Fibroblast of skin of right biceps (primary cell): ENCODE data around the gene SHROOM2.

Experiments
- DNase-seq: peaks from one replicate; pipeline ENCODE4 v3.0.0-alpha.2; 2013

The SHROOM2 gene

GRCh38 chrX:9952300-9952699 is 166.1 kb downstream of the SHROOM2 start:
- DNase-seq = no peak

- no peak for DNase-seq
Measured at GRCh38 chrX:9953396-9953795, 167.2 kb downstream of the SHROOM2 start.

GRCh38 chrX:9955506-9955905 is 169.3 kb downstream of the SHROOM2 start:
- peak; percentile 66 for DNase-seq

- no peak for DNase-seq
Measured at GRCh38 chrX:9957743-9958142, 171.5 kb downstream of the SHROOM2 start.

GRCh38 chrX:9958183-9958582 is 172.0 kb downstream of the SHROOM2 start:
- no peak for DNase-seq

GRCh38 chrX:9961750-9962149 is 175.5 kb downstream of the SHROOM2 start:
- DNase-seq = no peak

- no peak for DNase-seq
Measured at GRCh38 chrX:9966775-9967408, 180.7 kb downstream of the SHROOM2 start, which contains the start of gene CLDN34. Gene CLDN34 (plus strand): TSS chrX:9967358. CDS start chrX:9967358, 0 bp downstream.

- no peak for DNase-seq
Measured at GRCh38 chrX:9977635-9978034, 191.4 kb downstream of the SHROOM2 start.

- DNase-seq = no peak
Measured at GRCh38 chrX:9980401-9980800, 194.2 kb downstream of the SHROOM2 start.

GRCh38 chrX:9980927-9981326 is 194.7 kb downstream of the SHROOM2 start:
- no peak for DNase-seq

- DNase-seq = no peak
Measured at GRCh38 chrX:9983441-9983840, 197.2 kb downstream of the SHROOM2 start.

GRCh38 chrX:9983846-9984245 is 197.6 kb downstream of the SHROOM2 start:
- DNase-seq = no peak

GRCh38 chrX:9988762-9989161 is 202.5 kb downstream of the SHROOM2 start:
- DNase-seq = no peak

GRCh38 chrX:9992061-9992460 is 205.8 kb downstream of the SHROOM2 start:
- no peak for DNase-seq

- no peak for DNase-seq
Measured at GRCh38 chrX:9992724-9993123, 206.5 kb downstream of the SHROOM2 start.

- peak; percentile 74 for DNase-seq
Measured at GRCh38 chrX:9995855-9996339, 209.7 kb downstream of the SHROOM2 start.

- DNase-seq = no peak
Measured at GRCh38 chrX:9997041-9997440, 210.8 kb downstream of the SHROOM2 start.

- DNase-seq = no peak
Measured at GRCh38 chrX:9997524-9997923, 211.3 kb downstream of the SHROOM2 start.
